ENCODE measurements around the gene AP1M1. TPM values are rescaled to one million over a fixed set of nuclear protein-coding genes. Genes with fewer than 3 reads are reported as not detected.

The AP1M1 gene
- total and polyA plus RNA-seq, 2 of the 4 experiments (the other 2 are of a cell fraction): 85.1 to 99.1 TPM

DNA sequence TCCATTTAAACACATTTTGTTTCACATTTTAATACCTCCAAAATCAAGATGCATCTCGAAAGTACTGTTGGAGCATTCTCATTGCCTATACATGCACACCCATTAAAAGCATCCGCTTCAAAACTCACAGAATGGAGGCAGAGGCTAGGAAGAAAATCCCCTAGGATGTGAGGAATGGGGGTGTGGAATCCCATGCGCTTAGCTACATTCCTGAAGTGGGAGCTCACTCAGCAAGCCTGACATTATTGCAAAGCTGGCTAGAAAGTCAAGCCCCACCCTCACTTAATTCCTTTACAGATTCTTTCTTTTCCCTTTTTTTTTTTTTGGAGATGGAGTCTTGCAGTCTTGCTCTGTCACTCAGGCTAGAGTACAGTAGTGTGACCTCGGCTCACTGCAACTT lies 17.1 kb upstream of the AP1M1 start:
- dilution Hi-C loops (cut with HindIII; ENCODE audit: low sequenced_read_pairs, unreplicated experiment): no loop called here
- no peak overlapping the region for H3K23ac ChIP-seq (ENCODE audit: low read depth, low read length)
- no peak overlapping the region for H3K4me3 ChIP-seq (ENCODE audit: insufficient read depth, low read depth, low read length)
- 0 out of 2 replicates have a peak overlapping the region, but pooled peaks have one; percentile 35 for H2AK5ac ChIP-seq (ENCODE audit: low read depth, low read length)
- H3K27me3 ChIP-seq (ENCODE audit: control insufficient read depth, insufficient read depth, low read length): no peaks in the 10 kb centered on the region
- peak overlapping the region; percentile 72 for H4K91ac ChIP-seq (ENCODE audit: insufficient read depth, low read depth, low read length)
- DNase-seq (peak; percentile 86), ATAC-seq (ENCODE audit: low read depth) (peak; percentile 72)
- H3K4ac ChIP-seq (ENCODE audit: low read depth, low read length): peak overlapping the region; percentile 64
- WGBS, 2 experiments (ENCODE audit: extremely low coverage in 2 of 2, insufficient read length in 1 of 2): no CpG with 5 or more reads among the region's 4 CpGs
- H3K14ac ChIP-seq (replicated peaks; ENCODE audit: low read depth, low read length): no peak overlapping the region; the same call in 1 of the 2 replicates
- intact Hi-C loops (cut with micrococcal nuclease): no loop called here
- H2BK15ac ChIP-seq (ENCODE audit: low read depth, low read length): peak overlapping the region; percentile 76; the same call in 1 of the 3 replicates
- peak overlapping the region; percentile 50; the same call in 1 of the 2 replicates for H3K27ac ChIP-seq (ENCODE audit: insufficient read depth, low read length)
- H2AK9ac ChIP-seq (replicated peaks; ENCODE audit: low read depth, low read length, poor library complexity): peak overlapping the region; percentile 6
- CTCF ChIA-PET: interaction anchor here (2.8 kb wide), 1 partner anchor 139 kb away, joined by 19 read pairs; no protein-coding TSS in a partner anchor
- peak overlapping the region; percentile 47 for H2BK5ac ChIP-seq (ENCODE audit: low read depth, low read length, poor library complexity, severe bottlenecking)
- no peak overlapping the region for H3K4me2 ChIP-seq (ENCODE audit: low read depth, low read length)
- peak overlapping the region; percentile 62; the same call in 1 of the 2 replicates for H2BK20ac ChIP-seq (ENCODE audit: low read depth, low read length)
- H3K79me1 ChIP-seq (ENCODE audit: low read depth in 1 of 2, low read length in 2 of 2): peaks cover 0 to 5% of the 10 kb centered on the region in 2 experiments; a peak in 2 of 4 replicates
- in situ Hi-C loops (cut with MboI; ENCODE audit: low sequenced_read_pairs): loop anchor here (25.0 kb wide), 4 partner anchors 343 to 1068 kb away; partner anchors contain the start of genes AKAP8L, CYP4F3 and SYDE1
- TF ChIP-seq SMC3 (IDR thresholded peaks at IDR 0.05; ENCODE audit: low read depth, low read length) (0 out of 2 replicates have a peak, but pooled peaks have one; percentile 5), MAZ (IDR thresholded peaks at IDR 0.05; ENCODE audit: borderline replicate concordance, low read depth, low read length) (peak; percentile 40; the same call in 1 of the 2 replicates), MAFK (IDR thresholded peaks at IDR 0.05; ENCODE audit: low read depth, low read length) (peak; percentile 63), POLR2A (IDR thresholded peaks at IDR 0.05; ENCODE audit: low read depth, low read length) (no peak)
- peaks cover 5% of the 10 kb centered on the region; the same call in 1 of the 2 replicates for H3K4me1 ChIP-seq (ENCODE audit: control insufficient read depth, insufficient read depth, low read length)
- BruUV-seq (replicated peaks): no TSS peak
- no peak overlapping the region for H3K56ac ChIP-seq (ENCODE audit: extremely low read depth, insufficient read depth, low read length)
- H3K9me3 ChIP-seq (ENCODE audit: control insufficient read depth, insufficient read depth, low read length): 0 out of 2 replicates have a peak, but pooled peaks cover 2% of the 10 kb centered on the region
- no peak overlapping the region for H3K18ac ChIP-seq (ENCODE audit: low read depth, low read length)
- H4K8ac ChIP-seq (ENCODE audit: low read depth in 2 of 2, low read length in 2 of 2): peak overlapping the region; percentile 14 to 76; a peak in 2 of 4 replicates
- H3K9ac ChIP-seq (ENCODE audit: low read depth, low read length): no peak overlapping the region
- H3K9me1 ChIP-seq (ENCODE audit: insufficient read depth, low read length): peaks cover 3% of the 10 kb centered on the region; the same call in 1 of the 2 replicates
- H4K20me1 ChIP-seq (ENCODE audit: insufficient read depth, low read length): no peaks in the 10 kb centered on the region
- H3K36me3 ChIP-seq (ENCODE audit: control insufficient read depth, insufficient read depth, low read length): no peaks in the 10 kb centered on the region
- POLR2A ChIA-PET (ENCODE audit: unreplicated experiment): interaction anchor here (0.7 to 1.0 kb wide), 2 partner anchors 104 to 344 kb away, joined by 4 to 5 read pairs; partner anchors contain the start of gene TPM4
- no peak overlapping the region for H4K5ac ChIP-seq (ENCODE audit: low read depth, low read length)
- H2AFZ ChIP-seq (replicated peaks; ENCODE audit: low read length, poor library complexity): peak overlapping the region; percentile 86
- H2BK120ac ChIP-seq (ENCODE audit: low read depth, low read length): peak overlapping the region; percentile 82

Measured in IMR-90 (cell line).